Endothelial cell of umbilical vein (primary cell): Measurements from ENCODE around the gene SLC5A9. TPM values are rescaled to one million over a fixed set of nuclear protein-coding genes. Genes with fewer than 3 reads are reported as not detected.

ENCODE experiments used
- BruUV-seq: library from RNA; stranded (reverse); fragments of 400-500 nt; replicated peaks from 2 replicates; lab custom pipeline; 2021; lab: Mats Ljungman, UMichigan
- CTCF ChIA-PET: fragments of 300-600, 350-600 bp; sonication (Branson Sonifier 250); formaldehyde crosslinking; loops from one replicate; lab custom pipeline; 2021; ENCODE audit warnings: antibody characterized with exemption, inconsistent platforms; lab: Charles Lee
- POLR2A ChIA-PET: fragments of 300-600, 350-600 bp; sonication (Branson Sonifier 250); formaldehyde crosslinking; loops from one replicate; lab custom pipeline; 2021; ENCODE audit warnings: antibody characterized with exemption, inconsistent platforms; lab: Charles Lee
- DNase-seq: peaks from one replicate; pipeline ENCODE4 v3.0.0-alpha.2; 2011; ENCODE audit warnings: low read depth, low spot score
- FAIRE-seq: peaks from 2 replicates; lab custom pipeline; 2011; peaks lifted over from hg19 to GRCh38; lab: Jason Lieb, UNC
- H2AFZ ChIP-seq: 2 replicates; pipeline ENCODE4 v1.6.0; 2012; ENCODE audit warnings: low read depth, low read length, control low read depth, inconsistent platforms
- H3K27ac ChIP-seq: 2 replicates; pipeline ENCODE4 v1.5.1; 2011; ENCODE audit warnings: low read depth, mild to moderate bottlenecking, control low read depth, low read length, moderate library complexity; ENCODE audit not compliant: insufficient read depth
- H3K27me3 ChIP-seq, 2 experiments: 2 replicates each; pipeline versions ENCODE4 v1.6.0 to v1.6.1; 2011; ENCODE audit warnings: low read length in 2 of 2, mixed read lengths in 1 of 2; ENCODE audit not compliant: control insufficient read depth in 2 of 2, insufficient read depth in 2 of 2
- H3K36me3 ChIP-seq, 2 experiments: 2 replicates in 1 of 2; 3 replicates in 1 of 2; pipeline ENCODE4 v1.5.1; 2011; ENCODE audit warnings: low read length in 2 of 2, mild to moderate bottlenecking in 1 of 2, moderate library complexity in 1 of 2; ENCODE audit not compliant: control insufficient read depth in 2 of 2, insufficient read depth in 2 of 2; ENCODE audit errors: extremely low read depth in 1 of 2
- H3K4me1 ChIP-seq: 3 replicates; pipeline ENCODE4 v1.5.1; 2011; ENCODE audit warnings: mild to moderate bottlenecking, low read length; ENCODE audit not compliant: control insufficient read depth, insufficient read depth; ENCODE audit errors: extremely low read depth
- H3K4me2 ChIP-seq: 2 replicates; pipeline ENCODE4 v1.6.1; 2011; ENCODE audit warnings: low read length, control low read depth, mixed read lengths; ENCODE audit not compliant: insufficient read depth
- H3K4me3 ChIP-seq, 3 experiments: fragments of 200-600 bp in 1 of 3; sonication (generic), shearing (Covaris generic) in 1 of 3; replicated peaks in 1 of 3; 2 replicates each; pipeline ENCODE4 v1.5.1; 2011 to 2016; ENCODE audit warnings: control low read depth in 3 of 3, low read length in 3 of 3, mild to moderate bottlenecking in 2 of 3, inconsistent platforms in 1 of 3, low read depth in 1 of 3, moderate library complexity in 1 of 3; ENCODE audit not compliant: insufficient read depth in 1 of 3
- H3K79me2 ChIP-seq: 2 replicates; pipeline ENCODE4 v1.6.0; 2012; ENCODE audit warnings: low read length, inconsistent platforms; ENCODE audit not compliant: control insufficient read depth, insufficient read depth
- H3K9ac ChIP-seq: replicated peaks from 2 replicates; pipeline ENCODE3; 2011; ENCODE audit warnings: low read length, control low read depth; ENCODE audit not compliant: insufficient read depth; ENCODE audit errors: extremely low read depth
- H3K9me1 ChIP-seq: replicated peaks from 3 replicates; pipeline ENCODE4 v1.6.0; 2011; ENCODE audit warnings: mild to moderate bottlenecking, low read length; ENCODE audit not compliant: control insufficient read depth, insufficient read depth; ENCODE audit errors: extremely low read depth
- H3K9me3 ChIP-seq: replicated peaks from 2 replicates; pipeline ENCODE4 v1.5.1; 2012; ENCODE audit warnings: low read length, inconsistent platforms; ENCODE audit not compliant: control insufficient read depth, insufficient read depth
- H4K20me1 ChIP-seq: replicated peaks from 2 replicates; pipeline ENCODE3; 2011; ENCODE audit warnings: mild to moderate bottlenecking, low read length; ENCODE audit not compliant: control insufficient read depth, insufficient read depth; ENCODE audit errors: extremely low read depth
- EZH2 ChIP-seq: IDR thresholded peaks from 2 replicates; pipeline ENCODE4 v1.6.1; 2012; ENCODE audit warnings: borderline replicate concordance, low read depth, mild to moderate bottlenecking, moderate library complexity, low read length, inconsistent platforms; ENCODE audit not compliant: severe bottlenecking
- FOS ChIP-seq: IDR thresholded peaks from 2 replicates; pipeline ENCODE4 v1.6.1; 2011; ENCODE audit warnings: mild to moderate bottlenecking, low read length, moderate library complexity, borderline replicate concordance; ENCODE audit not compliant: insufficient read depth
- GATA2 ChIP-seq: IDR thresholded peaks from 2 replicates; pipeline ENCODE4 v1.7.0; 2011; ENCODE audit warnings: low read depth, mild to moderate bottlenecking, moderate library complexity, mixed read lengths, low read length; ENCODE audit not compliant: insufficient read length, insufficient read depth
- JUN ChIP-seq: IDR thresholded peaks from 2 replicates; pipeline ENCODE4 v1.6.1; 2011; ENCODE audit warnings: borderline replicate concordance, low read depth; ENCODE audit not compliant: insufficient read length, insufficient read depth
- MYC ChIP-seq: IDR thresholded peaks from one replicate; pipeline ENCODE4 v1.6.1; 2011; ENCODE audit warnings: mild to moderate bottlenecking, low read depth, low read length
- POLR2A ChIP-seq: IDR thresholded peaks from 2 replicates; pipeline ENCODE4 v1.6.1; 2012; ENCODE audit warnings: low read depth, mild to moderate bottlenecking, control low read depth, low read length
- POLR2AphosphoS5 ChIP-seq: IDR thresholded peaks from 2 replicates; pipeline ENCODE4 v1.6.1; 2012; ENCODE audit warnings: low read depth, mild to moderate bottlenecking, control low read depth, low read length, moderate library complexity; ENCODE audit not compliant: insufficient read depth
- dilution Hi-C: fragments of 300-500 bp; cut with MboI; formaldehyde crosslinking; loops from one replicate; pipeline ENCODE4 v1.15.0; 2019; ENCODE audit warnings: low sequenced_read_pairs; ENCODE audit not compliant: extremely low pct_ligation_motif_present
- intact Hi-C: fragments of 100-400 bp; cut with micrococcal nuclease; formaldehyde crosslinking; loops from one replicate; pipeline ENCODE4 v1.10.0; 2022
- polyA plus RNA-seq, 4 experiments: library from polyadenylated mRNA; depleted of rRNA in 3 of 4; stranded (reverse) in 3 of 4; unstranded in 1 of 4; fragments of >200 nt; gene quantifications; 2 replicates each; pipeline versions ENCODE4 v1.2.1 to v1.2.3, GENCODE V29; 2011 to 2012; ENCODE audit warnings: missing spikeins in 1 of 4
- total RNA-seq: library from RNA; stranded (reverse); gene quantifications from 2 replicates; pipeline ENCODE4 v1.2.3, GENCODE V29; 2021
- TF ChIP-seq, protein P1 (sequence below), 2 donors: IDR thresholded peaks; 1 replicate in 1 of 2; 2 replicates in 1 of 2; pipeline ENCODE4 v1.5.1; 2011; ENCODE audit warnings: low read length in 2 of 2, mild to moderate bottlenecking in 2 of 2, moderate library complexity in 2 of 2, control low read depth in 1 of 2, inconsistent platforms in 1 of 2, low read depth in 1 of 2; ENCODE audit not compliant: insufficient read depth in 1 of 2; ENCODE audit errors: extremely low read depth in 1 of 2
- TF ChIP-seq, protein P2 (sequence below): IDR thresholded peaks from 2 replicates; pipeline ENCODE4 v1.6.1; 2011; ENCODE audit not compliant: insufficient read depth, insufficient read length

The SLC5A9 gene
- total and polyA plus RNA-seq, 2 donors (not counting 3 experiments of a cell fraction or from before 2014, with no cell fraction given), result not detected

DNA sequence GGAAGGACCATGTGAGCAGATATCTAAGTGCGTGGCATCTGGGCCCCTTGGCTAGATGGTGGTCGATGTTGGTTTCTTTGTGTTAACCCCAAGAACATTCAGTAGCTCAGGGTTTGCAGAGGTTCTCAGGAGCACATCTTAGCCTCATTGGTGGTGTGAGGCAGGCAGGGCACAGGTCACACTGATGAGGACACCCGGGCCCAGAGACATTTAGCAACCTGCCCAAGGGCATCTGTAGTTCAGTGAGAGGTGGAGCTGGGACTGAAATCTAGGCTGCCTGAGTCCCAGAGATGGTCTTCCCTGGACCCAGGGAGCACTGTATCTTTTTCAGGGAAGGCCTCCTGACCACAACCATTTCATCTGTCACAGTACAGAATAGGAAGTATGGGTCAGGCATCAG is 859 bp upstream of the SLC5A9 start:
- TF ChIP-seq FOS (no peak), POLR2A (no peak), EZH2 (no peak), JUN (no peak), GATA2 (no peak), MYC (no peak), POLR2AphosphoS5 (no peak)
- TF ChIP-seq, protein P1, sequence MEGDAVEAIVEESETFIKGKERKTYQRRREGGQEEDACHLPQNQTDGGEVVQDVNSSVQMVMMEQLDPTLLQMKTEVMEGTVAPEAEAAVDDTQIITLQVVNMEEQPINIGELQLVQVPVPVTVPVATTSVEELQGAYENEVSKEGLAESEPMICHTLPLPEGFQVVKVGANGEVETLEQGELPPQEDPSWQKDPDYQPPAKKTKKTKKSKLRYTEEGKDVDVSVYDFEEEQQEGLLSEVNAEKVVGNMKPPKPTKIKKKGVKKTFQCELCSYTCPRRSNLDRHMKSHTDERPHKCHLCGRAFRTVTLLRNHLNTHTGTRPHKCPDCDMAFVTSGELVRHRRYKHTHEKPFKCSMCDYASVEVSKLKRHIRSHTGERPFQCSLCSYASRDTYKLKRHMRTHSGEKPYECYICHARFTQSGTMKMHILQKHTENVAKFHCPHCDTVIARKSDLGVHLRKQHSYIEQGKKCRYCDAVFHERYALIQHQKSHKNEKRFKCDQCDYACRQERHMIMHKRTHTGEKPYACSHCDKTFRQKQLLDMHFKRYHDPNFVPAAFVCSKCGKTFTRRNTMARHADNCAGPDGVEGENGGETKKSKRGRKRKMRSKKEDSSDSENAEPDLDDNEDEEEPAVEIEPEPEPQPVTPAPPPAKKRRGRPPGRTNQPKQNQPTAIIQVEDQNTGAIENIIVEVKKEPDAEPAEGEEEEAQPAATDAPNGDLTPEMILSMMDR (IDR thresholded peaks at IDR 0.05; ENCODE audit: extremely low read depth in 1 of 2, insufficient read depth in 1 of 2, low read depth in 1 of 2, low read length in 2 of 2), result no peak
- TF ChIP-seq, protein P2, sequence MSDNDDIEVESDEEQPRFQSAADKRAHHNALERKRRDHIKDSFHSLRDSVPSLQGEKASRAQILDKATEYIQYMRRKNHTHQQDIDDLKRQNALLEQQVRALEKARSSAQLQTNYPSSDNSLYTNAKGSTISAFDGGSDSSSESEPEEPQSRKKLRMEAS, result no peak
- dilution Hi-C loops (no loop called here), intact Hi-C loops (no loop called here)
- DNase-seq (no peak), FAIRE-seq (no peak)
- Histone ChIP-seq H3K27ac (no peak overlapping the region), H3K27me3 (peaks cover 0 to 1% of the 10 kb centered on the region in 2 experiments), H3K9ac (no peak overlapping the region), H3K36me3 (no peaks in the 10 kb centered on the region), H3K9me3 (no peaks in the 10 kb centered on the region), H3K4me3 (no peak overlapping the region), H2AFZ (no peak overlapping the region), H4K20me1 (no peaks in the 10 kb centered on the region), H3K4me2 (no peak overlapping the region), H3K4me1 (no peaks in the 10 kb centered on the region), H3K79me2 (no peaks in the 10 kb centered on the region), H3K9me1 (no peaks in the 10 kb centered on the region)
- POLR2A ChIA-PET, result no interaction called here
- CTCF ChIA-PET, result no interaction called here
- BruUV-seq, result no TSS peak
